B cell (primary cell): ENCODE results near the gene AGBL4. TPM values are rescaled to one million over a fixed set of nuclear protein-coding genes. Genes with fewer than 3 reads are reported as not detected.

Experiments used
- ATAC-seq: fragments of 200-7000 bp; cut with Tn5 transposase; one replicate; pipeline ENCODE4 v1.10.0; 2021; ENCODE audit warnings: low read depth, mild to moderate bottlenecking, moderate number of reproducible peaks, moderate library complexity
- CTCF ChIA-PET: fragments of 350-600 bp; sonication (Branson Sonifier 250); formaldehyde crosslinking; loops from one replicate; lab custom pipeline; 2021; ENCODE audit warnings: antibody characterized with exemption, inconsistent platforms; lab: Charles Lee
- POLR2A ChIA-PET: fragments of 350-600 bp; sonication (Branson Sonifier 250); formaldehyde crosslinking; loops from one replicate; lab custom pipeline; 2021; ENCODE audit warnings: antibody characterized with exemption; lab: Charles Lee
- DNase-seq: peaks from one replicate; pipeline ENCODE4 v3.0.0; 2013
- H2AFZ ChIP-seq: 2 replicates; pipeline ENCODE4 v1.6.1; 2012; ENCODE audit warnings: mild to moderate bottlenecking, low read depth, low read length; ENCODE audit not compliant: insufficient read depth, poor library complexity, severe bottlenecking
- H3K27ac ChIP-seq, 2 donors: 1 replicate in 1 of 2; 2 replicates in 1 of 2; pipeline ENCODE4 v1.5.1; 2012 to 2013; ENCODE audit warnings: low read length in 2 of 2, mild to moderate bottlenecking in 2 of 2, moderate library complexity in 1 of 2
- H3K27me3 ChIP-seq, 4 experiments: fragments of 200-600 bp in 1 of 4; sonication (generic) in 1 of 4; replicated peaks in 1 of 4; 1 replicate in 2 of 4; 2 replicates in 2 of 4; pipeline versions ENCODE4 v1.6.1 to v1.7.0; 2013 to 2016; ENCODE audit warnings: low read length in 3 of 4, mild to moderate bottlenecking in 2 of 4, mixed read lengths in 1 of 4, moderate library complexity in 1 of 4; ENCODE audit not compliant: insufficient read depth in 4 of 4, control insufficient read depth in 3 of 4; ENCODE audit errors: control extremely low read depth in 1 of 4
- H3K36me3 ChIP-seq, 2 experiments: replicated peaks in 1 of 2; 1 replicate in 1 of 2; 2 replicates in 1 of 2; pipeline versions ENCODE4 v1.6.1 to v1.7.1; 2013; ENCODE audit warnings: low read length in 1 of 2; ENCODE audit not compliant: insufficient read depth in 2 of 2, control insufficient read depth in 1 of 2; ENCODE audit errors: control extremely low read depth in 1 of 2, extremely low read depth in 1 of 2
- H3K4me1 ChIP-seq, 2 donors: fragments of 200-600 bp in 1 of 2; sonication (generic) in 1 of 2; 1 replicate in 1 of 2; 2 replicates in 1 of 2; pipeline versions ENCODE4 v1.5.1 to v1.6.1; 2013 to 2017; ENCODE audit warnings: low read length in 2 of 2; ENCODE audit not compliant: control insufficient read depth in 2 of 2, insufficient read depth in 2 of 2
- H3K4me2 ChIP-seq: replicated peaks from 2 replicates; pipeline ENCODE3; 2012; ENCODE audit warnings: mild to moderate bottlenecking, low read depth, low read length; ENCODE audit not compliant: poor library complexity, severe bottlenecking
- H3K4me3 ChIP-seq, 5 experiments: fragments of 200-600 bp in 1 of 5; sonication (generic) in 1 of 5; 1 replicate in 3 of 5; 2 replicates in 2 of 5; pipeline versions ENCODE4 v1.5.1 to v1.7.0; 2011 to 2016; ENCODE audit warnings: low read length in 4 of 5, mild to moderate bottlenecking in 4 of 5, low read depth in 2 of 5, control low read depth in 1 of 5, moderate library complexity in 1 of 5; ENCODE audit not compliant: insufficient read depth in 1 of 5; ENCODE audit errors: control extremely low read depth in 1 of 5, extremely low read depth in 1 of 5
- H3K79me2 ChIP-seq: fragments of 200-600 bp; sonication (generic); one replicate; pipeline ENCODE4 v1.6.0; 2016; ENCODE audit warnings: low read length; ENCODE audit not compliant: control insufficient read depth, insufficient read depth
- H3K9ac ChIP-seq: fragments of 200-600 bp; sonication (generic); 2 replicates; pipeline ENCODE4 v1.6.1; 2017; ENCODE audit warnings: mild to moderate bottlenecking, low read length, moderate library complexity
- H3K9me3 ChIP-seq, 3 donors: one replicate each; pipeline versions ENCODE4 v1.6.1 to v1.7.1; 2013; ENCODE audit warnings: low read length in 2 of 3; ENCODE audit not compliant: control insufficient read depth in 2 of 3, insufficient read depth in 1 of 3; ENCODE audit errors: control extremely low read depth in 1 of 3
- H4K20me1 ChIP-seq: 2 replicates; pipeline ENCODE4 v1.6.0; 2012; ENCODE audit warnings: mild to moderate bottlenecking, low read length; ENCODE audit not compliant: insufficient read depth, control insufficient read depth, poor library complexity, severe bottlenecking
- H3K27ac Mint-ChIP-seq: one replicate; pipeline ENCODE4 v1.8.0; 2021; ENCODE audit warnings: mixed read lengths
- H3K27me3 Mint-ChIP-seq: one replicate; pipeline ENCODE4 v1.8.0; 2021; ENCODE audit warnings: mixed read lengths
- H3K4me1 Mint-ChIP-seq: one replicate; pipeline ENCODE4 v1.8.0; 2021; ENCODE audit warnings: mixed read lengths
- H3K4me3 Mint-ChIP-seq: one replicate; pipeline ENCODE4 v1.8.0; 2021; ENCODE audit warnings: mixed read lengths
- H3K9me3 Mint-ChIP-seq: one replicate; pipeline ENCODE4 v1.8.0; 2022; ENCODE audit warnings: mixed read lengths; ENCODE audit not compliant: insufficient read depth
- CTCF ChIP-seq: fragments of 200-600 bp; IDR thresholded peaks from one replicate; pipeline ENCODE4 v1.8.0; 2022; ENCODE audit warnings: antibody characterized with exemption, mild to moderate bottlenecking
- EZH2 ChIP-seq: IDR thresholded peaks from 2 replicates; pipeline ENCODE4 v1.6.1; 2012; ENCODE audit warnings: borderline replicate concordance, low read depth, mild to moderate bottlenecking, moderate library complexity, low read length; ENCODE audit not compliant: insufficient read depth, poor library complexity, severe bottlenecking
- WGBS: methylation state at CpG from one replicate; pipeline ENCODE4 v1.1.5; 2013; ENCODE audit warnings: missing lambda C conversion rate; ENCODE audit not compliant: insufficient coverage; 5-methylcytosine and 5-hydroxymethylcytosine counted together
- intact Hi-C: fragments of 100-400 bp; cut with micrococcal nuclease; formaldehyde crosslinking; loops from one replicate; pipeline ENCODE4 v1.10.0; 2022
- polyA plus RNA-seq: library from polyadenylated mRNA; depleted of rRNA; stranded (reverse); fragments of >200 nt; gene quantifications from 2 replicates; pipeline ENCODE4 v1.2.3, GENCODE V29; 2012
- total RNA-seq, 2 donors: library from RNA; stranded (reverse); fragments of 120-200 nt in 1 of 2; gene quantifications; 1 replicate in 1 of 2; 2 replicates in 1 of 2; pipeline versions ENCODE4 v1.2.3 to v1.2.4, GENCODE V29; 2013 to 2022

The AGBL4 gene
- total and polyA plus RNA-seq, 2 donors (not counting 1 experiment from before 2014, with no cell fraction given) = 0.07 to 0.12 TPM

- H3K79me2 ChIP-seq = no peaks in the 10 kb centered on the region
- ChIA-PET CTCF (interaction anchor here (1.2 kb wide), 1 partner anchor 133 kb away, joined by 5 read pairs; no protein-coding TSS in a partner anchor), POLR2A (no interaction called here)
- no peak overlapping the region for H2AFZ ChIP-seq
- H3K27me3 ChIP-seq = no peaks in the 10 kb centered on the region
- DNase-seq = no peak
- H3K4me3 Mint-ChIP-seq = no peak overlapping the region
- 98% methylated on average over 4 of the region's 4 CpGs for WGBS
- H3K4me1 ChIP-seq = no peaks in the 10 kb centered on the region
- H3K4me1 Mint-ChIP-seq = peaks cover 2% of the 10 kb centered on the region
- no peaks in the 10 kb centered on the region for H4K20me1 ChIP-seq
- intact Hi-C loops = no loop called here
- H3K9me3 Mint-ChIP-seq = no peaks in the 10 kb centered on the region
- H3K9ac ChIP-seq = no peak overlapping the region
- ATAC-seq = no peak
- H3K27me3 Mint-ChIP-seq = no peaks in the 10 kb centered on the region
- TF ChIP-seq CTCF = no peak
- TF ChIP-seq EZH2 = no peak
- H3K9me3 ChIP-seq = no peaks in the 10 kb centered on the region
- no peak overlapping the region for H3K4me2 ChIP-seq
- H3K27ac ChIP-seq = no peak overlapping the region
- H3K36me3 ChIP-seq = no peaks in the 10 kb centered on the region
- H3K27ac Mint-ChIP-seq = no peak overlapping the region
- H3K4me3 ChIP-seq = no peak overlapping the region
These were observed 1339.4 kb downstream of the AGBL4 start for GRCh38 chr1:48684381-48684780.

GRCh38 chr1:48683839-48684238 lies 1339.9 kb downstream of the AGBL4 start:
- DNase-seq = no peak
- Histone ChIP-seq H3K79me2 (no peaks in the 10 kb centered on the region), H3K9me3 (no peaks in the 10 kb centered on the region), H3K27me3 (no peaks in the 10 kb centered on the region), H3K4me2 (no peak overlapping the region), H2AFZ (no peak overlapping the region), H4K20me1 (no peaks in the 10 kb centered on the region), H3K9ac (no peak overlapping the region), H3K36me3 (no peaks in the 10 kb centered on the region), H3K4me3 (no peak overlapping the region), H3K4me1 (no peaks in the 10 kb centered on the region), H3K27ac (no peak overlapping the region)
- Mint-ChIP-seq H3K9me3 (no peaks in the 10 kb centered on the region), H3K4me1 (peaks cover 2% of the 10 kb centered on the region), H3K27me3 (no peaks in the 10 kb centered on the region), H3K27ac (no peak overlapping the region), H3K4me3 (no peak overlapping the region)
- WGBS = 95% methylated on average over 3 of the region's 3 CpGs
- intact Hi-C loops = no loop called here
- CTCF ChIA-PET = interaction anchor here (0.9 to 1.2 kb wide), 3 partner anchors 9 to 134 kb away, joined by 3 to 5 read pairs (median 4); no protein-coding TSS in a partner anchor
- POLR2A ChIA-PET = no interaction called here
- ATAC-seq = no peak
- TF ChIP-seq EZH2 = no peak
- no peak for TF ChIP-seq CTCF
